Vagina (tissue), 2 donors: ENCODE data around the gene CNNM2.

ENCODE experiments used
- POLR2A ChIP-seq, 2 donors: fragments of 450-650 bp; IDR thresholded peaks; one replicate each; pipeline ENCODE4 v1.6.1; 2017; ENCODE audit warnings: antibody characterized with exemption in 2 of 2, mild to moderate bottlenecking in 2 of 2, moderate library complexity in 2 of 2
- TF ChIP-seq, protein P1 (sequence below), 3 experiments: fragments of 450-650 bp in 2 of 3; fragments of 200-600 bp in 1 of 3; sonication (generic) in 1 of 3; IDR thresholded peaks; one replicate each; pipeline ENCODE4 v1.5.1; 2017 to 2019; ENCODE audit warnings: antibody characterized with exemption in 3 of 3, mild to moderate bottlenecking in 2 of 3, moderate library complexity in 2 of 3

DNA sequence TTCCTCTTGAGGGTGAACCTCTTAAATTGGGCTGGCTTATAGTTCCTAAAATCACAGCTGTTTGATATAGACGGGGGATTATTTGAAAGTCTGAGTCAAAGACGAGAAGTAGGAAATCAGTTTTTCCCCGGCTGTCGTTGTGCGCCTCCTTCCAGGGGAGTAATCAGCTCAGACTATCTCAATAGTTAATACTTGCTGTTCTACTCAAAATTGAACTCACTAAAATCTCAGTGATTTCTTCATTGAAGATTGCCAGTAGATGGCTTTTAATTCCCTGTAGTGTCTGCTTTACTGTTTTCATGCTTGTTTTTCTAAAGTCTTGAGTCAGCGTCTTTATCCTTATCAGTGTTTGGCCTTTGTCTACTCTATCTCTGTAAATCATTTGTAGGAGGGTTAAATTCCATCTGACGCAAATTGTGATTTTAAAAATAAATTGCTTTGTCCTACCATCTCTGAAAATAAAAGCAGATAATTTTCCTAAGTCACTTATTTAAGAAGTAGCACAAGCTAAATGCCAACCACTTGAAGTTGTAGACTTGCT is 47.3 kb downstream of the CNNM2 start:
- TF ChIP-seq, protein P1, sequence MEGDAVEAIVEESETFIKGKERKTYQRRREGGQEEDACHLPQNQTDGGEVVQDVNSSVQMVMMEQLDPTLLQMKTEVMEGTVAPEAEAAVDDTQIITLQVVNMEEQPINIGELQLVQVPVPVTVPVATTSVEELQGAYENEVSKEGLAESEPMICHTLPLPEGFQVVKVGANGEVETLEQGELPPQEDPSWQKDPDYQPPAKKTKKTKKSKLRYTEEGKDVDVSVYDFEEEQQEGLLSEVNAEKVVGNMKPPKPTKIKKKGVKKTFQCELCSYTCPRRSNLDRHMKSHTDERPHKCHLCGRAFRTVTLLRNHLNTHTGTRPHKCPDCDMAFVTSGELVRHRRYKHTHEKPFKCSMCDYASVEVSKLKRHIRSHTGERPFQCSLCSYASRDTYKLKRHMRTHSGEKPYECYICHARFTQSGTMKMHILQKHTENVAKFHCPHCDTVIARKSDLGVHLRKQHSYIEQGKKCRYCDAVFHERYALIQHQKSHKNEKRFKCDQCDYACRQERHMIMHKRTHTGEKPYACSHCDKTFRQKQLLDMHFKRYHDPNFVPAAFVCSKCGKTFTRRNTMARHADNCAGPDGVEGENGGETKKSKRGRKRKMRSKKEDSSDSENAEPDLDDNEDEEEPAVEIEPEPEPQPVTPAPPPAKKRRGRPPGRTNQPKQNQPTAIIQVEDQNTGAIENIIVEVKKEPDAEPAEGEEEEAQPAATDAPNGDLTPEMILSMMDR (IDR thresholded peaks at IDR 0.05) = no peak
- TF ChIP-seq POLR2A (IDR thresholded peaks at IDR 0.05) = no peak
